ENCODE measurements around the gene CTAGE15.
"Not testable (repeated sequence)": the region's sequence is repeated elsewhere in the genome, so short reads cannot be mapped to it uniquely, and the experiment has no call there.

The CTAGE15 gene, protein sequence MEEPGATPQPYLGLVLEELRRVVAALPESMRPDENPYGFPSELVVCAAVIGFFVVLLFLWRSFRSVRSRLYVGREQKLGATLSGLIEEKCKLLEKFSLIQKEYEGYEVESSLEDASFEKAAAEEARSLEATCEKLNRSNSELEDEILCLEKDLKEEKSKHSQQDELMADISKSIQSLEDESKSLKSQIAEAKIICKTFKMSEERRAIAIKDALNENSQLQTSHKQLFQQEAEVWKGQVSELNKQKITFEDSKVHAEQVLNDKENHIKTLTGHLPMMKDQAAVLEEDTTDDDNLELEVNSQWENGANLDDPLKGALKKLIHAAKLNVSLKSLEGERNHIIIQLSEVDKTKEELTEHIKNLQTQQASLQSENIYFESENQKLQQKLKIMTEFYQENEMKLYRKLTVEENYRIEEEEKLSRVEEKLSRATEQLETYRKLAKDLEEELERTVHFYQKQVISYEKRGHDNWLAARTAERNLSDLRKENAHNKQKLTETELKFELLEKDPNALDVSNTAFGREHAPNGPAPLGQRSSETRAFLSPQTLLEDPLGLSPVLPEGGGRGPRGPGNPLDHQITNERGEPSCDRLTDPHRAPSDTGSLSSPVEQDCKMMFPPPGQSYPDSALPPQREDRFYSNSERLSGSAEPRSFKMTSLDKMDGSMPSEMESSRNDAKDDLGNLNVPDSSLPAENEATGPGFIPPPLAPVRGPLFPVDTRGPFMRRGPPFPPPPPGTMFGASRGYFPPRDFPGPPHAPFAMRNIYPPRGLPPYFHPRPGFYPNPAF
- total RNA-seq: 0 to 1.3 (median 0.27) reads per million in 4 experiments

DNA sequence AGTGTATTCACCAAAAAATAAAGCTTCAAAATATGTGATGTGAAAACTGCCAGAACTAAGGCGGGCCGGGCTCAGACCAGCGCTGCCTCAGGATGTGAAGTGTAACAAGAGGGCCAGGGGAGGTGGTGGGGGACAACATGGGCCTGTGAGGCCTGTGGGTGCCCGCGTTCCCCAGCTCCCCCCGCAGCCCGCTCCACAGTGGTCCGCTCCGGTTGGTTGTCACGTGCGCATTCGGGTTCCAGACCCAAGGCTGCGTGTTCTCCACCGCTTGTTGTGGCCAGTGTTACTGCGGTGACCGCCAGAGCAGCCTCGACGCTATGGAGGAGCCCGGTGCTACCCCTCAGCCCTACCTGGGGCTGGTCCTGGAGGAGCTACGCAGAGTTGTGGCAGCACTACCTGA is at the start of gene CTAGE15:
Gene CTAGE15, plus strand, starts transcription at position 301 of the 400 bp plus-strand sequence. Its CDS starts 17 bp downstream, at position 318.
- not testable (repeated sequence) for DNase-seq

DNA sequence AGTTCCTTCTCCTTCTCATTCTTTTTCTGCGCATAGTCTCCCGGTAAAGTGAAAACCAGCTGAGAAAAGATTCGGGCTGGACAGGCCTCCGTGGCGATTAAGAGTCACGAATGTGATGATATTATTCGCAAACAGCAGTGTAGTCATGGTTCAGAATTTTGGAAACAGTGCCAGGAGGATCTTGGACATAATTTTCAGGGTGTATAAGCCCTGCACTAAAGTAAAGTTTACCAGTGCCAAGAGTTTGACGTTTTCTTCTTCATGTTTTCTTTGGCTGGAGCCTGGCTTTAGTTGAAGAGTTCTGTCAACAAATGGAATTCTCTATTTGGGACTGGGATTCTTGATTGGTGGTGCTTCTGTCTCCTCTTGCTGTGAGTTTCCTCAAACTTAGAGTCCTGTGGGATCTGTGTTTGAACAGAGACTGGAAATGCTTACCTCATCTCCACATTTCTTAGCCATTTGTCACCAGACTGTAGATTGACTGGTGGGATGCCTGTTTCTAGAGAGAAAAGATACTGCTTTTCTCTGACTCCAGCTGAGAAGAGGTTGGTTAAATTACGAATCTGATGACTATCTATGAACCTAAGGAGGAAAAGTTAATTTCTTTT is 49.2 kb upstream of the CTAGE15 start:
- not testable (repeated sequence) for DNase-seq

DNA sequence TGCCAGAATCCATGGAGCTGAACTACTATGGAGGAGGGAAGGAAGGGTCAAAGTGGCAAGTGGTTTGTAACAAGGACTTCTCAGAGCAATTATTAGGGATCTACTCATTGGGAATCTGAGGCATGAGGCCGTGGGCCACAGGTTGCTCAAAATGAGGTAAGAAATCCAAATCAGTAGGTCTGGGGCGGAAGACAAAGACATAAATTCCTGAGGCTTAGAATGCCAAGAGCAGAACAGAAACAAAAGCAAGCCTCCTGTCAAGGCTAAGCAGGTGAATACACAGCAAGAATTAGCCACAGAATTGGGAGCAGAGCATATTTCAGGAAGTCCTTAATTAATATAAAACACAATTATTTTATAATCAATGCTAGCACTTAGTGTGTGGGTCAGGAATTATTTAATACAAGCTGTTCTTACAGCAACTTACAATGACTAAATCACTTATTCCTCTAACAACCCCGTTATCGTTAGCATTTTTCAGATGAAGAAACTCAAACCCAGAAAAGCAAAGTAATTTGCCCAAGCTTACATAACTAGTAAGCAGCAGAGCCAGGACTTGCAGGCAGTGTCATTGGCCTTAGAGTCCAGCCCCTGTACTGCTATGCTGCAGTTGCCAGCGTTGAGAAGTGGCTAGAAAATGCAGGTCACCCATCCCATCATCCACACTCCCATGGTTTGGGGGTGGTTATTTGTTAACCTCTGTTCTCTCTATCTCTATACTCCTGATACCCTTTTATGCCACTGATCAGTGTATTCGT is 40.3 kb upstream of the CTAGE15 start:
- not testable (repeated sequence) for DNase-seq

DNA sequence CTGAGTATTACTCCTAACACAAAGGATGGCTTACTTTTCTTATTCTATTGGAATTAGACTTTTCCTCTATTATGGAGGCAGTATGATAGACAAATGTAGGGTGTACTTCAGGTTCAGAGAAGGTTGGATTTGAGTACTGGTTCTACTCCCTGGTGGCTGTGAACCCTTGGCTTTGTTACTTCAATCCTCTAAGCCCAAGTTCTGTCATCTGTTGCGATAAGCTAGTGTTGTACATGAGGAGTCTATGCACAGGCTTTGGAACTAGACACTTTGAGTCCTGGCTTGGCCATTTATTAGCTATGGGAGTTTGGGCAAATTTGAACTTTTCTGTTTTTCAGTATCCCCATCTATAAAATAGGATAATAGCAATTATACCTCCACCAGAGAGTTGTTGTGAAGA is 39.7 kb upstream of the CTAGE15 start:
- not testable (repeated sequence) for DNase-seq

DNA sequence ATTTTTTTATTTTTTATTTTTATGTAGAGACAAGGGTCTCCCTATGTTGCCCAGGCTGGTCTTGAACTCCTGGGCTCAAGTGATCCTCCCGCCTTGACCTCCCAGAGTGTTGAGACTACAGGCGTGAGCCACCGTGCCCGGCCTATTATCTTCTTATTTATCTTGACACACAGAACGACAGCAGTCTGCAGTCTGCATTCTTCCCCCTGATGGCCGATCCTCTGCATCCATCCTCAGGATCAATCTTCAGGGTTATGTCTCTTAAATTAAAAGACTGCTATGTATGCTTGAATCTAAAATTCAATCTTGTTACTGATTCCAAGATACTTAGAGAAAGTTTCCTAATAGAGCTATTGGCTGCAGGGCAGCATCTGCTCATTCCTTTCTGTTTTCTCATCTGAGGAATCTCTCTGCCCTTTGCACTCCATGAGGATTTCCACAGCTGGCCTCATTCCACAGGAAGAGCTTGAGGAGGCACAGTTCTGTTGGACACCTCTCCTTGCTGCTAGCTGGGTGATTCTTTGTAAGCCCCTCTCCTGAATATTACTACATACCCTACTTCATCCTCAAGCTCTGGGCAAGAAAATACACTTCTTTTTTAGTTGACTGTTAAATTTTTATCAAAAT is 38.3 kb upstream of the CTAGE15 start:
- not testable (repeated sequence) for DNase-seq

GRCh38 chr7:143536443-143536842 is 35.2 kb upstream of the CTAGE15 start:
- not testable (repeated sequence) for DNase-seq

DNA sequence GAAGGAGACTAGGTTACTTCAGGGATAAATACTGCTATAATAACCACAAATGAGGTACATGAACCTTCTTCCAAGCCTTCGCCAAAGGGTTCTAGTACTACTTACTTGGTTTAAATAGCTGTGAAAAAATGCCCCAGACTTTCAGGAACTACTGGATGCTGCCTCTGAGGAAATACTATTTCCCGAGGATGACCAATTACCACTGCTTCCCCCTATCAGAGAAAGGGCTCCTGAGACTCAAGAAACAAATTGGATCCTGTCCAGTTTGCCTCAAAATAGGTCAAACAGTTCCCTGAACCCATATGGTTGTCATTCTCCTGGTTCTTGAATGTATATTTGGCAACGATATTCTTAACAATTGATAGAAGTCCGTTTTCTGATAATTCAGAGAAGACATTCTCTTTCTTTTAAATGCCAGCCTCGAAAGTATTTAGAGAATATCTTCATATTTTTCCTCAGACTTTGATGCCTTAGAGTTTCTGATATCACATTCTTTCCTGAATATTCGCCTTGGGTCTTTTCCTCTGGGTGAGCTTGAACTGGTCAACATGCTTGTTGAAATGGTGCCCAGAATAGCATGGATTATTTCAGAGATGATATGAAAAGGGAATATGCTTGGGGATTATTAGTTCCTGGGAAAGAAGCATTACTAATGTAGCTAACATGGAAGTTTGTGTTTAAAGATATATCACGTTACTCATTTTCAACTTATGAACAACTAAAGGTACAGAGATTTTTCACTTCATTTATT is 28.1 kb upstream of the CTAGE15 start:
- not testable (repeated sequence) for DNase-seq

DNA sequence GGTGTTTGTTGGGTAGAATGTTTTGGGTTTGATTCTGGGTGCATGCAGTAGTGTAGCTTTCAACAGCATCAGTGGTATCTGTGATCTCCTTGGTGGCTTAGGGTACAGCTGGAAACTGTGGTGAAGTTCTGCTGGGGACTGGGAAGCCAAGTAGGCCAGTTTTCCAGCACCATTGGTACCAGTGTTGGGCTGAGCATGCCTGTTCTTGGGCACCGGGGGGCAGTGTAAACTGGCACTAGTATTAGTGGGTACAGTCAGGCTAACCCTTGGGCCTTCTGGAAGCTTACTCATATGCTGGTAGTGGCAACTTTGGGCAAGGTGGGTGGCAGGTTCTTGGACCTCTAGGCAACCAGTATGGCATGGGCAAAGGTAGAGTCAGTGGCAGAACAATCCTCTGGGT is 15.6 kb upstream of the CTAGE15 start:
- not testable (repeated sequence) for DNase-seq

DNA sequence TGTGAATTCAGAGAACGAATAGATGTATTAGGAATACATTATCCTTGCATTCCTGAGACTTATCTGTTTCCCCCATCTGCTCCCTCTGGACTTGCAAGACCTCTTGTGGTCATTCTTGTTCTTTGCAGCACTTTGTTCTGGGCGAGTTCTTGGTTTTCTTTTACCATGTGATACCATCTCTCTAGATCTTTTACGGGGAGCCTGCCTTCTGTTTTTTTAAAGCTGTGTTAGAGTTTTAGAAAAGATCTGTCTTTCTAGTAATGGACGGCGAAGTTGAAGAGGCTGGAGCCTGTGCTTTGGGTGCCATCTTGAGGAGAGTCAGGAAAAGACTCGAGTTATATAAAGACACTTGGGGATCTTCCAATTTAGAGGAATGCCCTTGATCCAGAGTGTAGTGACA is 8.3 kb upstream of the CTAGE15 start:
- DNase-seq: not testable (repeated sequence)

DNA sequence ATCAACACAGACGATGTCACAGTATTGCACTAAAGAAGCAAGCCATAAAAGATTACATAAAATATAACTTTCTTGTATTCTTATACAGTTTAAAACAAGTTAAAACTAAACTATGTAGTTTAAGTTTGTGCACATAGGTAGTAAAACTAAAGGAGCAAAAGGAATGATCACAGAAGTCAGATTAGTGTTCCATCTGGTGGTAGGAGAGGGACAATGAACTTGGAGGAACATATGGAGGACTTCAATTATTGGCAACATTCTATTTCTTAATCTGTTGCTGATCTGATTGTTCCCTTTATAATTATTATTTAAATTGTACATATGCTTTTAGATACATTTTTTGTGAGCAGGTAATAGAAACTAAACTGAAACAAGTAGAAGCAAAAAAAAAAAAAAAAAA is 5.6 kb upstream of the CTAGE15 start:
- not testable (repeated sequence) for DNase-seq

GRCh38 chr7:143588183-143588582 is 16.6 kb downstream of the CTAGE15 start:
- DNase-seq: not testable (repeated sequence)

GRCh38 chr7:143589897-143590296 is 18.3 kb downstream of the CTAGE15 start:
- not testable (repeated sequence) for DNase-seq

- not testable (repeated sequence) for DNase-seq
Observed at GRCh38 chr7:143598086-143598485, 26.5 kb downstream of the CTAGE15 start.

DNA sequence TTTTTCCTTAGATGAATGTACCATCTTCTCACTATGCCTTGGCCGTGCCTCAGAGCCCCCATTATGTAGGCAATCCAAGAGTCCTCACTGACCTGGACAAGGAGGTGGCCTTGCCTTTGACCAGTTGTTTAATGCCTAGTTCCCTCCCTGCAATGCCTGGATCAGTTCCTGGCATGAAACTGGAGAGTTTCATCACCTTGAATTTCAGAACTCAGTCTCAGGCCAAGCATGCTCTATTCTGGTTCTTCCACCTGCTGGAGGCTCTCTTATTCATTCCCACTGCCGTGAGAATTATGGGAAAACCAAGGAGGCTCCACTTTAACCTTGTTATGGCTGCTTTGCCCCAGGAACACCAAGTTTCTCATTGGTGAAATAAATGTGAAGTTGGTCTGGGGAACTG is 31.9 kb downstream of the CTAGE15 start:
- DNase-seq: not testable (repeated sequence)

DNA sequence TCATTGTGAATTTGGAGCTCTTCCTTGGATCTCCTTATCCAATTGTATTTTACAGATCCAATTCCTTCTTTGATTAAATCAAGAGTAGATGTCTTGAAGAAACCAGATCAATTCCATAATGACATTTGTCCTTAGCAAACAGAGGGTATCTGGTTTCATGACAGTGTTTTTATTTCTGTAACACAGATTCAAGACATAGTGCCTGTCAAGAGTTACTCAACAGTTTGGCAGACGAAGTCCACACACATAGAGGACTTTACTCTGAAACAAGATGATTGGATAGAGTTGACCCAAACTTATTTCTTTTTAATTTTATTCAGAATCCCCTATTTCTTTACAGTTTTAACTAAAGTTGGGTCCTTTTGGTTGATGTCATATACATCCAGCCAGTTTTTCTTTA is 34.5 kb downstream of the CTAGE15 start:
- DNase-seq: not testable (repeated sequence)

DNA sequence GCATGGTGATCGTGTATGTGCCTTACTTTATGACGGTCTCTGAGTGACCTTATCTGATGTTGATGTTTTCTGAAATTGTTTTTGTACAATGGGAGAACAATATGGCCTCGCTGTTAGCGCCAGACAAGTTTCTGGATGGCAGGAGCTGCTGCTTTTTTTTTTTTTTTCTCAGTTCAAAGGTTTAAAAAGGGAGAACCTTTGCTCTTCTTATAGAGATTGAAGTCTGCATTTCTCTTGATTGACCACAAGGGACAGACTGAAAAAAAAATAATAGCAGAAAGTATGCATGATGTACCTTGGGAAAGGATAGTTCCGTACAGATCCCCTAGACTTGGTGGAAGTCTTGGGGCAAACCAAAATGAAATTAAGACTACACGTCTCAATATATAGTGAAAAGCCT is 43.9 kb downstream of the CTAGE15 start:
- not testable (repeated sequence) for DNase-seq

GRCh38 chr7:143617204-143617603 is 45.6 kb downstream of the CTAGE15 start:
- not testable (repeated sequence) for DNase-seq

DNA sequence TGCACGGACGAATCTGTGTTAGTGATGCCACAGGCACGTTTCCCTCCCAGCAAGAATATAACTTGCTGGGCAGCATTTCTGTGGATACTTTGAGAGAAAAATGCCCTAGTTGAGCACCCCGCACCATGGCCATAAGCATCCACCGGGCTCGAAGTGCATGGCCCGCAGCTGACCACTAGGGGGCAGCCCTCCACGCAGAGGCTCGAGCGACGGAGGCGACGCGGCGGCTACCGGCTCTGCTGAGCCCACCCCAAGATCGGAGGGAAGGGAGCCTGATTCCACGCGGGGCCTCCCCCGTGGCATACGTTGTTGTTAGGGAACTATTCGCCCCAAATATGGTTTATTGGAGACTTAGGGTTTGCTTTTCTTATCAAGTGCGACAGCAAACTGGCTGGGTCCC is 48.5 kb downstream of the CTAGE15 start:
- DNase-seq: not testable (repeated sequence)

DNA sequence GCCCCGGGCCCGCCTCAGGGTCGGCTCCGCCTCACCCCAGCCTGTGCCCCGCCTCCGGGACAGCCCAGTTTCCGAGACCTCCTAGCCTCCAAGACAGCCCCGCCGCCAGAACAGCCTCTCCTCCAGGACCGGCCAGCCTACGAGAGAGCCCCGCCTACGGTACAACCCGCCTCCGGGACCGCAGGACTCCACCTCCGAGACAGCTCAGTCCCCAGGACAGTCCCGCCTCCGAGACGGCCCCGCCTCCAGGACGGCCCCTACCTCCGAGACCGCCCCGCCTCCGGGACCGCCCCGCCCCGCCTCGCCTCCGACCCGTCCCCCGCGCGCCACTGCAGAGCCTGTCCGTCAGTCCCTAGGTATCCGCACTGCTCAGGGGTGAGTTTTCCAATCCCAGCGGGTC is 49.0 kb downstream of the CTAGE15 start, which contains the start of gene TCAF2:
Gene TCAF2, plus strand, starts transcription at position 329 of the 400 bp plus-strand sequence.
- DNase-seq: not testable (repeated sequence)

DNA sequence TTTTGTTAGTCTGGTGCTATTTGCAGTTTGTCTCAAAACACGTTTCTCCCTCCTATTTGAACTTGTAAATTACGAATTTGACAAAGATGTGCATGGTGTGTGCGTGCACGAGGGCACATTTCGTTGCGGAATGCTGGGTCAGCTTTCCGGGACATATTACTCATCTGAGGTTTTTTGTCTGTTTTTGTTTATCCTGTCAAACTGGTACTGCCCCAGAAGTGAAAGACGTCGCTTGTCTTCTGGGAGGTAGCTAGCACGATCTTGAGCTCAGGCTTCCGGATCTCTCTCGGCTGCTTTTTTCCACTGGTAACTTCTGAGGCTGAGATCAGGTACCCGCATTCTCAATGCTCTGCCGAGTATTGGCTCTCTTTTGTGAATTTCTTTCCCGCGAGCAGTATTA is 49.6 kb downstream of the CTAGE15 start:
- DNase-seq: not testable (repeated sequence)

- not testable (repeated sequence) for DNase-seq
Observed at GRCh38 chr7:143622130-143622529, 50.5 kb downstream of the CTAGE15 start.
